Measurements from ENCODE around the gene ANG.
A peak's percentile ranks its signal among the peaks of the same experiment; 100 is the strongest.

ANG gene

GRCh38 chr14:20652996-20653975 lies 35.3 kb upstream of the ANG start:
- in situ Hi-C loops (cut with HindIII; ENCODE audit: low pct_ligation_motif_present, low sequenced_read_pairs): no loop called here
- DNase-seq: peak; percentile 88
- Histone ChIP-seq H3K36me3 (replicated peaks) (no peaks in the 10 kb centered on the region), H3K27me3 (replicated peaks) (peaks cover 11% of the 10 kb centered on the region), H3K4me3 (ENCODE audit: low read depth, low read length) (peak overlapping the region; percentile 36), H3K27ac (no peak overlapping the region)
- no peak for TF ChIP-seq CTCF (IDR thresholded peaks at IDR 0.05; ENCODE audit: low read depth, low read length, missing control alignments)

- H3K27ac ChIP-seq: no peak overlapping the region
- H3K4me3 ChIP-seq (ENCODE audit: low read depth, low read length): no peak overlapping the region
- DNase-seq: no peak
- no peaks in the 10 kb centered on the region for H3K36me3 ChIP-seq (replicated peaks)
- in situ Hi-C loops (cut with HindIII; ENCODE audit: low pct_ligation_motif_present, low sequenced_read_pairs): no loop called here
- TF ChIP-seq CTCF (IDR thresholded peaks at IDR 0.05; ENCODE audit: low read depth, low read length, missing control alignments): no peak
- peaks cover 11% of the 10 kb centered on the region for H3K27me3 ChIP-seq (replicated peaks)
Measured at GRCh38 chr14:20655851-20656250, 32.7 kb upstream of the ANG start.

- Histone ChIP-seq H3K27ac (no peak overlapping the region), H3K4me3 (ENCODE audit: low read depth, low read length) (no peak overlapping the region), H3K36me3 (replicated peaks) (no peaks in the 10 kb centered on the region), H3K27me3 (replicated peaks) (peaks cover 11% of the 10 kb centered on the region)
- TF ChIP-seq CTCF (IDR thresholded peaks at IDR 0.05; ENCODE audit: low read depth, low read length, missing control alignments): no peak
- DNase-seq: no peak
- in situ Hi-C loops (cut with HindIII; ENCODE audit: low pct_ligation_motif_present, low sequenced_read_pairs): no loop called here
Measured at GRCh38 chr14:20656274-20656673, 32.3 kb upstream of the ANG start.

GRCh38 chr14:20657216-20658211 lies 31.1 kb upstream of the ANG start:
- H3K27me3 ChIP-seq (replicated peaks): peaks cover 11% of the 10 kb centered on the region
- no peak overlapping the region for H3K4me3 ChIP-seq (ENCODE audit: low read depth, low read length)
- DNase-seq: peak; percentile 49
- in situ Hi-C loops (cut with HindIII; ENCODE audit: low pct_ligation_motif_present, low sequenced_read_pairs): no loop called here
- no peaks in the 10 kb centered on the region for H3K36me3 ChIP-seq (replicated peaks)
- no peak overlapping the region for H3K27ac ChIP-seq
- TF ChIP-seq CTCF (IDR thresholded peaks at IDR 0.05; ENCODE audit: low read depth, low read length, missing control alignments): peak; percentile 37

GRCh38 chr14:20658246-20658645 lies 30.3 kb upstream of the ANG start:
- no peaks in the 10 kb centered on the region for H3K36me3 ChIP-seq (replicated peaks)
- no peak for DNase-seq
- peaks cover 11% of the 10 kb centered on the region for H3K27me3 ChIP-seq (replicated peaks)
- H3K4me3 ChIP-seq (ENCODE audit: low read depth, low read length): no peak overlapping the region
- in situ Hi-C loops (cut with HindIII; ENCODE audit: low pct_ligation_motif_present, low sequenced_read_pairs): no loop called here
- no peak overlapping the region for H3K27ac ChIP-seq
- TF ChIP-seq CTCF (IDR thresholded peaks at IDR 0.05; ENCODE audit: low read depth, low read length, missing control alignments): no peak
